Caco-2 (cell line): ENCODE data around the gene AARS2. TPM values are rescaled to one million over a fixed set of nuclear protein-coding genes. Genes with fewer than 3 reads are reported as not detected.

Experiments
- BruUV-seq: library from RNA; stranded (reverse); fragments of 400-500 nt; replicated peaks from 2 replicates; lab custom pipeline; 2021; lab: Mats Ljungman, UMichigan
- CTCF ChIA-PET: fragments of 300-600 bp; sonication (Branson Sonifier 250); formaldehyde crosslinking; loops from one replicate; lab custom pipeline; 2022; ENCODE audit warnings: antibody characterized with exemption; lab: Charles Lee
- POLR2A ChIA-PET: fragments of 300-600 bp; sonication (Branson Sonifier 250); formaldehyde crosslinking; loops from one replicate; lab custom pipeline; 2022; ENCODE audit warnings: antibody characterized with exemption; lab: Charles Lee
- DNase-seq, 2 experiments: peaks; one replicate each; pipeline versions ENCODE4 v3.0.0 to v3.0.0-alpha.2; 2020 to 2022
- H3K27me3 ChIP-seq: replicated peaks from 2 replicates; pipeline ENCODE4 v1.6.0; 2011; ENCODE audit warnings: low read length; ENCODE audit not compliant: control insufficient read depth, insufficient read depth
- H3K36me3 ChIP-seq: 2 replicates; pipeline ENCODE4 v1.5.1; 2011; ENCODE audit warnings: low read length; ENCODE audit not compliant: control insufficient read depth, insufficient read depth
- H3K4me1 ChIP-seq: fragments of 250-450 bp; sonication (Bioruptor Pico); 2 replicates; pipeline ENCODE4 v1.5.1; 2020; ENCODE audit warnings: mild to moderate bottlenecking
- H3K4me3 ChIP-seq: 2 replicates; pipeline ENCODE4 v1.5.1; 2011; ENCODE audit warnings: low read depth, mild to moderate bottlenecking, control low read depth, low read length
- H3K9me3 ChIP-seq: fragments of 250-450 bp; sonication (Bioruptor Pico); 2 replicates; pipeline ENCODE4 v1.5.1; 2020; ENCODE audit warnings: mild to moderate bottlenecking, moderate library complexity
- H3K27ac Mint-ChIP-seq: one replicate; pipeline ENCODE4 v1.8.0; 2022; ENCODE audit warnings: mixed read lengths; ENCODE audit not compliant: unreplicated experiment
- H3K27me3 Mint-ChIP-seq: one replicate; pipeline ENCODE4 v1.8.0; 2022; ENCODE audit warnings: mixed read lengths; ENCODE audit not compliant: insufficient read depth, unreplicated experiment
- H3K36me3 Mint-ChIP-seq: one replicate; pipeline ENCODE4 v1.8.0; 2022; ENCODE audit warnings: mild to moderate bottlenecking, mixed read lengths; ENCODE audit not compliant: insufficient read depth, unreplicated experiment
- H3K4me1 Mint-ChIP-seq: one replicate; pipeline ENCODE4 v1.8.0; 2022; ENCODE audit warnings: low read depth, mixed read lengths; ENCODE audit not compliant: unreplicated experiment
- H3K4me3 Mint-ChIP-seq: one replicate; pipeline ENCODE4 v1.8.0; 2022; ENCODE audit warnings: mild to moderate bottlenecking, moderate library complexity, mixed read lengths; ENCODE audit not compliant: unreplicated experiment
- H3K9me3 Mint-ChIP-seq: one replicate; pipeline ENCODE4 v1.8.0; 2022; ENCODE audit warnings: mixed read lengths; ENCODE audit not compliant: unreplicated experiment
- CTCF ChIP-seq, 2 experiments: fragments of 200-600 bp in 1 of 2; IDR thresholded peaks; 1 replicate in 1 of 2; 2 replicates in 1 of 2; pipeline versions ENCODE4 v1.5.1 to v1.8.0; 2011 to 2022; ENCODE audit warnings: antibody characterized with exemption in 1 of 2, control low read depth in 1 of 2, inconsistent platforms in 1 of 2, low read depth in 1 of 2, low read length in 1 of 2, mild to moderate bottlenecking in 1 of 2, moderate library complexity in 1 of 2; ENCODE audit not compliant: insufficient read depth in 1 of 2, severe bottlenecking in 1 of 2, unreplicated experiment in 1 of 2
- intact Hi-C: fragments of 100-400 bp; cut with micrococcal nuclease; formaldehyde crosslinking; loops from one replicate; pipeline ENCODE4 v1.10.0; 2022; ENCODE audit not compliant: unreplicated experiment
- total RNA-seq: library from RNA; stranded (reverse); gene quantifications from 2 replicates; pipeline ENCODE4 v1.2.3, GENCODE V29; 2022

AARS2 gene
- total RNA-seq, 1 experiment from 2014 or later, result 20.5 TPM

GRCh38 chr6:44342489-44342888 lies 29.3 kb upstream of the AARS2 start, which contains the start of gene SPATS1:
Gene SPATS1, plus strand, starts transcription at chr6:44342650. Its CDS starts 446 bp downstream, at chr6:44343096.
- no peaks in the 10 kb centered on the region for H3K9me3 ChIP-seq
- intact Hi-C loops, result no loop called here
- ChIA-PET POLR2A (no interaction called here), CTCF (interaction anchor here (1.3 kb wide), 1 partner anchor 74 kb away, joined by 3 read pairs; no protein-coding TSS in a partner anchor)
- Mint-ChIP-seq H3K4me3 (no peak within 1 kb of the TSS), H3K27me3 (peaks cover 3% of the 10 kb centered on the region), H3K27ac (no peak within 1 kb of the TSS), H3K9me3 (no peaks in the 10 kb centered on the region), H3K36me3 (no peaks in the 10 kb centered on the region), H3K4me1 (no peaks in the 10 kb centered on the region)
- H3K36me3 ChIP-seq, result no peaks in the 10 kb centered on the region
- H3K4me1 ChIP-seq, result no peaks in the 10 kb centered on the region
- no peak for TF ChIP-seq CTCF (IDR thresholded peaks at IDR 0.05; ENCODE audit: insufficient read depth in 1 of 2, low read depth in 1 of 2, low read length in 1 of 2, severe bottlenecking in 1 of 2, unreplicated experiment in 1 of 2)
- H3K27me3 ChIP-seq, result no peaks in the 10 kb centered on the region; the same call in 1 of the 2 replicates
- no TSS peak for BruUV-seq
- no peak within 1 kb of the TSS for H3K4me3 ChIP-seq
- no peak for DNase-seq

- no peaks in the 10 kb centered on the region for H3K36me3 Mint-ChIP-seq
- no peaks in the 10 kb centered on the region for H3K36me3 ChIP-seq
- no peaks in the 10 kb centered on the region for H3K9me3 ChIP-seq
- no peak for TF ChIP-seq CTCF (IDR thresholded peaks at IDR 0.05; ENCODE audit: insufficient read depth in 1 of 2, low read depth in 1 of 2, low read length in 1 of 2, severe bottlenecking in 1 of 2, unreplicated experiment in 1 of 2)
- no peaks in the 10 kb centered on the region; the same call in 1 of the 2 replicates for H3K27me3 ChIP-seq
- H3K9me3 Mint-ChIP-seq, result no peaks in the 10 kb centered on the region
- H3K4me1 ChIP-seq, result no peaks in the 10 kb centered on the region
- no peak overlapping the region for H3K4me3 ChIP-seq
- no peak overlapping the region for H3K4me3 Mint-ChIP-seq
- no TSS peak for BruUV-seq
- DNase-seq, result no peak
- ChIA-PET CTCF (interaction anchor here (1.0 to 1.3 kb wide), 2 partner anchors 29 to 74 kb away, joined by 3 read pairs; partner anchors contain the start of gene AARS2), POLR2A (no interaction called here)
- intact Hi-C loops, result no loop called here
- peaks cover 4% of the 10 kb centered on the region for H3K27me3 Mint-ChIP-seq
- no peak overlapping the region for H3K27ac Mint-ChIP-seq
- no peaks in the 10 kb centered on the region for H3K4me1 Mint-ChIP-seq
These were observed 28.9 kb upstream of the AARS2 start for GRCh38 chr6:44342052-44342451.

- Histone ChIP-seq H3K4me1 (no peaks in the 10 kb centered on the region), H3K27me3 (no peaks in the 10 kb centered on the region; the same call in 1 of the 2 replicates), H3K9me3 (no peaks in the 10 kb centered on the region), H3K4me3 (no peak overlapping the region), H3K36me3 (no peaks in the 10 kb centered on the region)
- CTCF ChIA-PET, result interaction anchor here (1.0 to 1.3 kb wide), 2 partner anchors 28 to 73 kb away, joined by 3 read pairs; partner anchors contain the start of gene AARS2
- no peaks in the 10 kb centered on the region for H3K4me1 Mint-ChIP-seq
- no peak for TF ChIP-seq CTCF (IDR thresholded peaks at IDR 0.05; ENCODE audit: insufficient read depth in 1 of 2, low read depth in 1 of 2, low read length in 1 of 2, severe bottlenecking in 1 of 2, unreplicated experiment in 1 of 2)
- peaks cover 7% of the 10 kb centered on the region for H3K27me3 Mint-ChIP-seq
- no peaks in the 10 kb centered on the region for H3K9me3 Mint-ChIP-seq
- no TSS peak for BruUV-seq
- POLR2A ChIA-PET, result no interaction called here
- no peak overlapping the region for H3K4me3 Mint-ChIP-seq
- intact Hi-C loops, result no loop called here
- H3K36me3 Mint-ChIP-seq, result no peaks in the 10 kb centered on the region
- H3K27ac Mint-ChIP-seq, result no peak overlapping the region
- DNase-seq, result no peak
These were observed 28.1 kb upstream of the AARS2 start for GRCh38 chr6:44341095-44341890.
